C4-2B (cell line): Measurements from ENCODE around the gene WIZ.
"Not testable (repeated sequence)": the region's sequence is repeated elsewhere in the genome, so short reads cannot be mapped to it uniquely, and the experiment has no call there.

Experiments
- H3K27ac ChIP-seq: fragments of 450-650 bp; 2 replicates; pipeline ENCODE4 v1.5.1; 2017
- CTCF ChIP-seq: fragments of 450-650 bp; conservative IDR thresholded peaks from 2 replicates; pipeline ENCODE4 v1.5.1; 2017; ENCODE audit warnings: mild to moderate bottlenecking
- ZFX ChIP-seq: fragments of 450-650 bp; IDR thresholded peaks from 2 replicates; pipeline ENCODE4 v1.6.1; 2017

The WIZ gene

GRCh38 chr19:15418579-15419412, 31.0 kb downstream of the WIZ start, which contains the start of gene AKAP8L:
Gene AKAP8L (minus strand): TSS chr19:15418988. CDS start chr19:15418923, 65 bp downstream.
- TF ChIP-seq ZFX (peak; percentile 66; the same call in 1 of the 2 replicates), CTCF (no peak; the same call in 1 of the 2 replicates)

GRCh38 chr19:15418231-15418578, 31.6 kb downstream of the WIZ start:
- no peak for TF ChIP-seq ZFX
- no peak for TF ChIP-seq CTCF
- H3K27ac ChIP-seq, result peak overlapping the region; percentile 97

More at GRCh38 chr19:15418579-15419412, 31.0 kb downstream of the WIZ start, which contains the start of gene AKAP8L:
- peak within 1 kb of the TSS; percentile 97 for H3K27ac ChIP-seq

GRCh38 chr19:15417699-15418098, 32.1 kb downstream of the WIZ start:
- H3K27ac ChIP-seq, result peak overlapping the region; percentile 97
- TF ChIP-seq ZFX, result no peak
- no peak for TF ChIP-seq CTCF

- TF ChIP-seq ZFX (no peak), CTCF (no peak)
Measured at GRCh38 chr19:15412832-15413231, 36.9 kb downstream of the WIZ start.

GRCh38 chr19:15411351-15411750, 38.4 kb downstream of the WIZ start:
- not testable (repeated sequence) for H3K27ac ChIP-seq

More at GRCh38 chr19:15412832-15413231, 36.9 kb downstream of the WIZ start:
- no peak overlapping the region; the same call in 1 of the 2 replicates for H3K27ac ChIP-seq

- H3K27ac ChIP-seq, result no peak overlapping the region
- TF ChIP-seq CTCF (no peak), ZFX (no peak)
Measured at GRCh38 chr19:15404780-15405211, 45.0 kb downstream of the WIZ start.

- TF ChIP-seq ZFX (no peak), CTCF (no peak)
- no peak overlapping the region for H3K27ac ChIP-seq
Measured at GRCh38 chr19:15404097-15404779, 45.5 kb downstream of the WIZ start.
